Kasumi-1 (cell line): ENCODE data around the gene EEFSEC.

Experiments
- DNase-seq, 2 experiments: peaks; one replicate each; lab custom pipeline; 2025; lab: John Stamatoyannopoulos, UW

Gene EEFSEC

DNA sequence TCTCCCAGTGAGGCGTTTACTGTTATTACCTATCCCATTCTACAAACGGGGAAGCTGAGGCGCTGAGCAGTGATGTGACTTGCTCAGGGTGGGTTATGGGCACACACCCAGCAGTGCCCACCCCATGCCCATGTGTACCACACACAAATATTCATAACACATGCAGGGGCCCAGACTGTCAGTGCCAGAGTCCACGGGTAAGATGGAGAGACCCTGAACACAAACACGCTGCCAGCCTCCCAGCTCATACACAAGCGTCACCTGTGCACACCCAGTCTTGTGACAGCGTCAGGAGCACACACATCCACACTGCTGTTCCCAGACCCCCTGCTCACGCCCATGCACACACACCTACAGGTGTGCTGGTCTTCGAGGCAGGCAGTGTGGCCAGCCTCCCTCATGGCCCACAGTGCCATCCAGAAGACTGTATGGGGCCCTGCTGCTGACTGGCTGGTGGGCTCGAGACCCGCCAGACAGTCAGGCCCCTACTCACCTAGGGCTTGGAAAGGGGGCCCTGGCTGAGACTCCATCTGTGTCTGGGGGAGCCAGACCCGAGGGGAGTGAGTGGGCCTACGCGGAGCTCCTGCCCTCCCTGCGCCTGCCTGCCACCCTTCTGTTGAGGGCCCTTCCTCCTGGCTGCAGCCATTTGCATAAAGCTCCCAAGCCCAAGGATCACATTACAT lies 274.0 kb downstream of the EEFSEC start:
- no peak for DNase-seq

DNA sequence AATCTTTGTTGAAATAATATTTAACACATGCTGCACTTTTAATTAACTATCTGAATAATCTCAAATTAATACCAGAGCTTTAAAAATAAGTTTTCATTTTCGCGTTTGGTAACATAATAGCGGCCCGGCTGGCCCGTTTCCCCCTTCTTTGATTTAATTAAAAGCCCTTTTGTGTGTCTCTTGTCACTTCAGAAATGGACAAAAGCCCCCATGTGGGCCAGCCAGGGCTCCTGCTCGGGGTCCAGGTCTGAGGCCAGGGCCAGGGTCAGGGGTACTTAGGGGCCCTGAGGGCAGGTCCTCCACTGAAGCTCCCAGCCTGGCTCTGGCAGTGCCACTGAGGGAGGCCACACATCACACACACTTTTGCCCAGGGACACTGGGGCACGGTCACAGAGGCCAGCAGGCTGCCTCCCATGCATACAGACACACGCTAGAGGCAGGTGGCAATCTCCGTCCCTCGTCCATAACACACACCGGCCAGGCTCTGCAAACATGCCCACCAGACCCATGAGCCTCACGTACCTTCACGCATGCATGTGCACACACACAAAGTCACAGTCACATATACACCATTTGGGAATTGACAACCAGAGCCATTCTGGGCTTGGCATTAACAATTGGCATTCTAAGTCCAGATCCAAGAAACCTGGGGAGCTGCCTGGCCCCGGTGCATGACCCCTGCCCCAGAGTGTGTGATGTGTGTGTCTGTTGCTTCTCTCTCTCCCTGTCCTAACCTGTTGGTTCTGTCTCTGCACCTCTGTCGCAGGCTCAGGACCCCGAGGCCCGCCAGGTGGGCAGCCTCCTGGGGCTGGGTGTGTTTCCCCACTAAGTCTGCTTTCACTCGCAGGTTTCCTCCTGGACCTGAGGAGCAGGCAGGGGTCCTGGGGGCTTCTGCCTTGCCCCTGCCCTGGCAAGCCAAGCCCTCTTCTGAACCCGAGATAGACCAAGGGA lies 274.9 kb downstream of the EEFSEC start:
- no peak for DNase-seq

DNA sequence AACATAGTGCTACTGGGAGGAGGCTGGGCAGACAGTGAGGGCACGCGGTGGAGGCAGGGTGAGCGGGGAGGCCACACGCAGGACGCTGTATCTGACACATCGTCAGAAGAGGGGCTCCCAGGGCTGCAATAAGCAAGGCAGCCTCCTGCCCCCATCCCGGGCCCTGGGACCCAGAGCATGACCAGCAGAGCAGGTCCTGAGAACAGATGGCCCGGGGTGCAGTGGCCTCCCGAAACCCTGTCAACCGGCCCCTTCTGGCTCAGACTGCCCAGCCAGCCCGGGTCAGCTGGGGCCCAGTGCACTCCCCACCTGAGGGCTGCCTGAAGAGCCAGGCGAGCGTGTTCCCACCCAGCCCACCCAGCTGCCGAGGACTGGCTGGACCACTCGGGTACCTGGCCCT lies 276.0 kb downstream of the EEFSEC start:
- DNase-seq, result no peak

DNA sequence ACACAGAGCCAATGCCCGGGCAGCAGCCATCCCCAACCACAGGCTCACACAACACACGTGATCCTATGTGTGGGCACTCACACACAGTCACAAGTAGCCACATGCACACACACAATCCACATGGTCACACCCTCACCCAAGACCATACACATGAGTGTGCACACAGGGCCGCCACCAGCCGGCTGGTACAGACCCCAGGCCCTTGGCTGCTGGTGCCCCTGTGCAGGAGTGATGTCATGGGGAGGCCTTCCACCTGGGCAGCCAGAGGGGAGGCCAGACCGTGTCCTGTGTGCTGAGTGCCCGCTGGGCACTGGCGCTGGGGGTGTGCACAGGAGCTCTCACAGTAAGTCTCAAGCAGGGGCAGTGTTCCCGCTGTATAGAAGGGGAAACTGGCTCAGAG lies 276.5 kb downstream of the EEFSEC start:
- DNase-seq, result no peak

DNA sequence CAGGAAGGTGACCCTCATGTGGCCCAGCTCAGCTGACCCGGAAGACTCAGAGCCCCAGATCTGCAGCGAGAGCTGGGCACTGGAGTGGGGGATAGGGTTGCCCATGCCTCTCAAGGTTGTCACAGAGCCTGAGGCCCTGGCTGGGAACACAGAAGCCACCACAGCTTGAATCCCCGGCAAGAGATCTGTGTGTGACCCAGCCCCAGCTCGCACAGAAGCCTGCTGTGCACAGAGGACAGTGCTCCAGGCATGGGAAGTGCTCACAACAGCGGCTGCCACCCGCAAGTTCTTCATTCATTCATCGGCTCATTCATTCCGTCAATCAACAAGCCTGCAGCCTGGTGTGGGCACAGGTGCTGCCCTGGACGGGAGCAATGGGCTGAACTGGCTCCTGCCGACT lies 277.0 kb downstream of the EEFSEC start:
- no peak for DNase-seq

DNA sequence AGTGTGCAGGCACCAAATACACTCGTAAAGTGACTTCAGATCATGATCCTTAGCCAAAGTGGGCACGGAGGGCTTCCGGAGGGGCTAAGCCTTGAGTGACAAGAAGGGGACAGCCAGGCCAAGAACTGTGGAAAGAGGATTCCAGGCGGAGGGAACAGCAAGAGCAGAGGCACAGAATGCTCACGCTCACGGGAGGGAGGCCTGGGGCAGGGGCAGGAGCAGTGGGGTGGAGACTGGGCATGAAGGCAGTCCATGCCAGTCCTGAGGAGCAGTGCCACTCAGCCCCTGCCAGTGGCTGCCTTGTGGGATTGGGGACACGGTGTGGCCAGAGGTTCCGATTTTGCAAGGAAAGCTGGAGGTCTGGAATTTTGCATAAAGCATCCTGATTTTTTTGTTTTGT lies 277.4 kb downstream of the EEFSEC start:
- DNase-seq, result no peak

DNA sequence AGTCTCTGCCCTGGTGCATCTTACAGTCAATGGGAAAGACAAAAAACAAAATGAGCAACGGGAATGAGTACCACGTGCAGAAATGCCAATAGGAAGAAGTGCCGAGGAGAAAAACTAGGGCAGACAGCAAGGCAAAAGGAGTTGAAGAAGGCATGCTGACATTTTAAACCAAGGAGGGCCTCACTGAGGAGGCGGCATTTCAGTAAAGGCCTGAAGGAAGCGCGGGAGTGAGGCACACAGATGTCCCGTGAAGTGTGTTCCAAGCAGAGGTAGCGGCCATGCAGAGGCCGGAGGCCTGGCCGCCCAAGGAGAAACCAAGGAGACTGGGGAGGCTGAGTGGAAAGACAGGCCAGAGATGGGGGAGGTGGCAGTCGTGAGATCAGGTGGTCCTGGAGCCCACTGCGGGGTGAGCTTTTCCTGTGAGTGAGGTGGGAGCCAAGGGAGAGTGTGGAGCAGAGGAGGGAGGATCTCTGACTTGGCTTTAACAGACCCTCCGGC lies 278.6 kb downstream of the EEFSEC start:
- no peak for DNase-seq

DNA sequence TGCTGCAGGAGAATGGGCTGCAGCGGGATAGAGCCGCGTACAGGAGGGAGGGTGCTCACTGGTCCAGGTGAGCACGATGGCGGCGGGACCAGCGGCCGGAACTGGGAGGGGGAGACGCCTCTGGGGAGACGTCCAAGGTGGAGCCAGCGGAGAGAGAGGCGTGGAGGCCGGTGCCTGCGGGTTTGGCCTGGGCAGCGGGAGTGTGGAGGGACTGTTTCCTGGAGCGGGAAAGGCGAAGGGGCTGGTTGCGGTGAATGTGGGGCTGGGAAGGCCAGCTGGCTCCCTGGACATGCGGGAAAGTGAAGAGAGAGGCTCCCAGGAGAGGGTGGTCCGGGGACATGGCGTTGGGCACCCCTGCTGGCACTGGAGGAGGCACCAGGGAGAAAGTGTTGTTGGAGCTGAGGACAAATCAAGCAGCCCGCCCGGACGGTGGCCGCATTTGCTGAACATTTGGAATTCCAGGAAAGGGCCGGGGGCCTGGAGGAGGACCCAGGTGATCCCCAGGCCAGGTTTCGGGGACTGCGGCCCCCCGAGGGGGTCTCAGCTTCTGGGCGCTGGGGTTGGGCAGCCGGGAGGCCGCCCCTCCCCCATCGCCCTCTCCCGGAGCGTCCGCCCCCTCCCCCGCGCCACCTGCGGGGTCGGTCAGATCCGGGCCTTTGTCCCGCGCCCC lies 279.2 kb downstream of the EEFSEC start:
- no peak for DNase-seq

DNA sequence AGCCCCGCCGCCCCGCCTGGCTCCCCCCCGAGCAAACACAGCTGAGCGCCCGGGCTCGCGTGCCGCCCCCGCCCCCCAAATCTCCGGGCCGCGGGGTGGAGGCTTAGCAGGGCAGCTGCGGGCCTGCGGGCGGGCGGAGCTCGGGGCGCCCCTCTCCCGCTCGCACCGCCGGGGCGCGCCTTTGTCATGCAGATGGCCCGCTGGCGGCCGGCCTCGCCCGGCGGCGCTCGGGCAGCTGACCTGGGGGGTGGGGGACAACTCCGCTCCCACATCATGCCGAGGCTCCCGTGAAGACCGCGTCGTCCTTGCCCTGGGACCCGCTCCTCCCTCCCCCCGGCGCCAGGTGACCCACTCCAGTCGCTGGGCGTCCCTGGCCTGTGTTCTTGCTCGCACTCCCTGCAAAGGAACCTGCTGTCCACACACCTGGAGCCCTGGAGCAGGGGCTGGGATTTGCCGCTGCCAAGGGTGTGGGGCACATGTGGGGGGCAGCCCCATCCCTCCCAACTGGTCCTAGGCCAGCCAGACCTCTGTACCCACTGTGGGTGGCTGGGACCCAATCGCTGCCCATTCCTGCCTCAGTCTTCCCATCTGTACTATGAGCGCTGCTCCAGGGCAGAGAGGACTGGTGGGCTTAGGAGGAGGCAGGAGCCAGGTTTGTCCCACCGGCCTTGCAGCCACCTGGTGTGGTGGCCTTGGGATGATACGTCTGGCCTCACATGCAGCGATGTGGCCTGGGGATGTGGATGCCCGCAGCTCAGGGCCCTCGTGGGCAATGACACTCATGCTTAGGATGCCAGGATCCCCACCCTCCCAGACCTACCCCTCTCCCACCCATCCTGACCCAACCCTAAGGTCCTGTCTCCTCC lies 279.9 kb downstream of the EEFSEC start:
- no peak for DNase-seq

DNA sequence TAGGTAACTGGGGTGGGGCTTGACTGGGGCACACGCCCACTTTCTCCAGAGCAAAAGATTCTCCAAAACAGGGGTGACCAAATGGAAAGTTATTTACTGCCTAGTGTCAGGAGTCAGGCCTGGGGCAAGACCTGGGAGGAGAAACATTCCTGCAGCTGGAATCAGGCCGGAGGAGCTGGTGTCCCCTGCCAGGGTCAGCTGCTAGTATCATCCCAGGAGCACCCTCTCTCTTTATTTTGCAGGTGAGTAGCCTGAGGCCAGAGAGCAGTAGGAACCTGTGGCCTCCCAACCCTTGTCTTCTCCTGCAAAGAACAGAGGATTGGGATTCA lies 280.5 kb downstream of the EEFSEC start:
- no peak for DNase-seq

DNA sequence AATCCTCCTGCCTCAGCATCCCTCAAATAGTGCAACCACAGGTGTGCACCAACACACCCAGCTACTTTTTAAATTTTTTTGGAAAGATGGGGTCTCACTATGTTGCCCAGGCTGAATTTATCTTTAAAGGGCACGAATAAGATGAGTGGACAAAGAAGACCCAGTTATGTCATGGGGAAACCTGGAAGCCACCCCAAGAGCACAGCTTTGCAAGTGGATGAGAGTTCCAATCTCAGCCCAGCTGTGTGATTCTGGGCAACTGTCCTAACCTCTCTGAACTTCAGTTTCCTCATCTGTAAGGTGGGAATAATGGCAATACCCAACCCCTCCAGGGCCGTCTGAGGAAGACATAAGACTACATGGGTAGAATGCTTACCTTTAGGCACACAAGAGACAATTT lies 281.2 kb downstream of the EEFSEC start:
- no peak for DNase-seq

DNA sequence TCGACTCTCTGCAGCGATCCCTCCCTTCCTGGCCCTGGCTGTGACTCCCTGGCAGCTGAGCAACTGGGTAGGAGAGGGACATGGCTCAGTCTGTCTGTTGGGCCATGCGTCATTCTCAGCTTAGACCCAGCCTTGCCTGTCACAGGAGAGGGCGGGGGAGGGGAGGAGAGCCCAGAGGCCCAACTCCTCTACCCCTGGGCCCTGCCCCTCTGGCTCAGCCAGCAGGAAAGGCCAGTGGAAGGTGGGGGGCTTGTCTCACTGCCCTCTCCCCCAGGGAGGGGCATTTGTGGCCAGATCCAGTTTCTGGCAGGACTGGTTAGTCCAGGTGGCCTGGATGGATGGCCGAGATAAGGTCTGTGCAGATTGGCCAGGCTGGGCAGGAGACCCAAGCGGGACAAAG lies 281.8 kb downstream of the EEFSEC start:
- no peak for DNase-seq

DNA sequence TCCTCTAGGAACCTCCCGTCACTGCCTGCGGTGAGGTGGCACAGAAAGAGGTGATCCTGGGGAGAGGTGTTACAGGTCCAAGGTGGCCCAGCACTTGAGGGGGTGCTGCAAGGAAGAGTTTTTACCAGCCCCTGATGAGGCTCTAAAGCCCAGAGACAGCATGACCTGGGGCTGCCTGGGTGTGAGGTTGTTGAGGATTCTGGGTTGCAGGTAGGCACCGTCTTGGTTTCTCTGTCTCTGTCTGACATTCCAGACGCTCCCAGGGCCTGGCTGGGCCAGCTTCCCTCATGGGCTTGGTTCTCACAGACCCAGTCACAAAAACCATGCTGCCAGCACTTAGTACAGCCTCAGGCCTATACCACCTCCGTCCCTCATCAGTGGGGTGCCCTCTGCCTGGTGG lies 282.3 kb downstream of the EEFSEC start:
- no peak for DNase-seq

DNA sequence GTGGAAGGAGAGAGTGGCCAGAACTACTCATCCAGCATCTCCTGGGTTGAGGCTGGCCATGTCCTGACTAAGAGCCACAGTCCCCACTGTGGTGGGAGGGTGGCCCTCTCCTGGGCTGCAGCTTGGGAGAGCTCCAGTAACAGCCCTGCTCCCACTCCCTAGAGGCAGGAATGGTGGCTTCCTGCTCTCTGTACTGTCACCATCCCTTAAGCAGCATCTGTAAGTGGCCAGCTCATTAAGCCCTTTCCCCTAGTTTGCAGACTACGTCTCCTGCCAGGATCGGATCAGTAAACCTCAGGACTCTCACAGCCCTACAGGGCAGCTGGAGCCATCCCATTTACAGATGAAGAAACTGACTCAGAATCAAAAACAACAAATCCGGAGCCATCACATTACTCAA lies 282.9 kb downstream of the EEFSEC start:
- no peak for DNase-seq

DNA sequence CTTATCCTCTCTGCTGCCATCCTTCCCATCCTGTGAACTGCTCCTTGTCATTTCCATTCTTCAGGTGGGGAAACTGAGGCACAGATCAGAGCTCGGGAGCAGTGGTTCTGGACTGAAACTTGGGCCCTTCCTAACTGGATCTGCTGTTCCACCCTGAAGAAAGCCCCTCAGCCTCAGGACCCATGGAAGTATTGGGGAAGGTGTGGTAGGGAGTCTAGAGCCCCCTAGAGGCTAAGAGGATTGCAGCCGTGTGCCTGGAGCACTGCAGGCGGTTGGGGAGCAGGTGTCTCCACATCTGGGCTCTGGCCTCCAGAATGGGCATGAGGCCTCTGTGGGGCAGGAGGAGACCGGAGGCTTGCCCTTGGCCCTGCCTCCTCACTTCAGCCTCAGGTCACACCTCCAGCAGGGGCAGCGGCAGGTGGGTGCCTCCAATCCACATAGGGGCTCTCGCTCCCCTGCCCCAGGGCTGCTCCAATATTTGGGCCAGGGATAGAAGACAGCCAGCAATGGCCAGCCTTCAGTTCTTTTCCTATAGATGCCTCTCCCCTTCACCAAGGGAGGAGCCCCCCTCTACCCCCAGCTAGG lies 285.3 kb downstream of the EEFSEC start:
- DNase-seq, result peak; percentile 5 to 33

DNA sequence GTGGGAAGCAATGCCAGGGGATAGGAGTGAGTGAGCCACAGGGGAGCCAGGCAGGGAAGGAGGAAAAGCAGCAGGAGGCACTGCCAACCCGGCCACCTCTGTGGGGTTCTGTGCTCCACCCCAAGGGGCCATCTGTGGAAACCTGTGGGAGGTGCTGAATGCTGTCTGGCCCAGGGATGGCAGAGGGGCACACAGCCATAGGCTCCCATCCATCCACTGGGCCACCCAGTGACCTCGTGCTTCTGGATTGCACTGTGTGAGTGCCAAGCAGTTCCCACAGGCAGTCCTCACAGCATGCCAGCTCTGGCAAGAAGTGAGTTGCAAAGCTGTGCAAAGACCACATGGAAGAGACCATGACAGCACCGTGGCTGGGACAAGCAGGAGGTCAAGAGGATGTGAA lies 285.9 kb downstream of the EEFSEC start:
- DNase-seq, result no peak

DNA sequence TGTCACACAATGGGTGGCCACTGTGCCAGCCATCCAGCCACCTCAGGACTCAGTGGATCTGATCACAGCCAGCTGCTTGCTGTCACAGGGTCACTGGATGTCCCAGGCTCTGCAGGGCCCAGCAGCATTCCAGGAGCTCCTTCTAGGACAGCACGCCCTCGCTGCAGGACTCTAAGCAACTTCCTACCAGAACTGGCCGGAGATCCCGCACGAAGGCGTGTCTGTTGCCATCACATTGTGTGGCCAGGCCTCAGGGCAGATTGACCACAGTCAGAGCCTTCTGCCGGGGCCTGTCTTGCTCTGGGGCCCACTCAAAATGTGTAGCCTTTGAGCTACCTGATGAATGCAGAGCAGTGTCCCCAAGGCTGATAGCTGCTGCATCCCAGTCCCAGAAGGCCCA lies 288.8 kb downstream of the EEFSEC start:
- no peak for DNase-seq

DNA sequence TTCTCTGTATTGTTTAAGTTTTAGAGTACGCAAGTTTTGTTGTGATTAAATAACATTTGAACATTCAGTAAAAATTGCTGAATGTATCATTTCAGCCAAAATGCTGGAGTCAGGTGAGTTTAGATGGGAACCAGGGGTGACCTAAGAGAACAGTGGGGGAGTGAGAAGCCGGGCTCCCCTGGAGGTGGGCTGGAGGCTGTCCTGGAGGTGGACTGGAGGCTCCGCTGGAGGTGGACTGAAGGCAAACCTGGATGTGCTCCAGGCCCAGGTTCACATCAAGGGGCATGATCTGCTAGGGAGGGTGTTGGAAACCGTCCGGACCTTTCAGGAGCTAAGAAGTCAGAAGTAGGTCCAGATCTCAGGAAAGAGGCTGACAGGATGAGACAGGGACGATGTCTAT lies 289.7 kb downstream of the EEFSEC start:
- DNase-seq, result no peak

DNA sequence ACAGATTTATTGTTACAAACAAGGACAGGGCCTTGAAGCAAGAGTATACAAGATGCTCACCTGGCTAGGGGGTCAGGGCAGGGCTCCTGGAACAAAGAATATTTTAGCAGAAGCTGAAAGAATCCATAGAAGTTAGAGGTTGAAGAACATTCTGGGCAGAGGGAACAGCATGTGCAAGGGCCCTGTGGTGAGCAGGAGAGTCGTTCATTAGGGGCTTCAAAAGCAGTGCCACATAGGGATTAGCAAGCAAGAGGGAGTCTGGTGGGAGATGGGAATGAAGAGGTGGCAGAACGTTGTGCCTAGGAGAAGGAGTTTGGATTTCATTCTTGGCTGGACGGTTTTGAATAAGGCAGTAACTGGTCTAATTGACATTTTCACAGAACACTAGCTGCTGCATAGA lies 290.5 kb downstream of the EEFSEC start:
- DNase-seq, result no peak

DNA sequence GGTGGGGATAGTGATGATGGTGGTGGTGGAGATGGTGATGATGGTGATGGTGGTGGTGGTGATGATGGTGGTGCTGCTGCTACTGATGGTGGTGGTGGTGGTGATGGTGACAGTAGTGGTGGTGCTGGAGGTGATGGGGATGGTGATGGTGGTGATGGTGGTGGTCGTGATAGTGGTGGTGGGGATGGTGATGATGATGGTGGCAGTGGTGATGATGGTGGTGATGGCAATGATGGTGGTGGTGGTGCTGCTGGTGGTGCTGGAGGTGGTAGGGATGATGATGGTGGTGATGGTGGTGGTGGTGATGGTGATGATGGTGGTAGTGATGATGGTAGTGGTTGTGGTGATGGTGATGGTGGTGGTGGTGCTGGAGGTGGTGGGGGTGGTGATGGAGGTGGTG lies 292.1 kb downstream of the EEFSEC start:
- DNase-seq, result no peak

DNA sequence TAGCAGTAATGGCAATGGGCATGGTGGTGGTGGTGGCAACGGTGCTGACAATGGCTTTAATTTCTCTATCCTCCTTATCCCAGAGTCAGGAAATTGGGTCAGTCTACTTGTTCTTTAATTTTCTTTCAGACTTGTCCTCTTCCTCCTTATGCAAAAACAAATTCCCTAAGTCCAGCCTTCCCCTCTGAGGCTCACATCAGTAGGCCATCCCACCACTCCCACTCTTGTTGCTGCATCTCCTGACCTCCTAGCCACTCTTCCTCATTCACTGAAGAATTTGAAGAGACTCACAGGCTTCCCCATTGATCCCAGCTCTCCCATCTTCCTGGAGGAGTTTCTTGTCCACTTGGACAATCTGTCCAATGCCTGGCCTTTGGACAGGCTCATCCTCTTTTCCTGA lies 293.5 kb downstream of the EEFSEC start:
- DNase-seq, result no peak
